Measurements from ENCODE around the gene EVA1A. TPM values are rescaled to one million over a fixed set of nuclear protein-coding genes. Genes with fewer than 3 reads are reported as not detected.

Gene EVA1A
- total RNA-seq, 2 experiments from 2014 or later: not detected

GRCh38 chr2:75517547-75518230, 43.0 kb downstream of the EVA1A start:
- intact Hi-C loops (cut with micrococcal nuclease; ENCODE audit: unreplicated experiment): no loop called here

GRCh38 chr2:75516378-75517360, 44.1 kb downstream of the EVA1A start:
- Histone ChIP-seq H3K27ac (ENCODE audit: low read depth, low read length, poor library complexity, severe bottlenecking) (no peak overlapping the region), H3K4me2 (ENCODE audit: low read length) (no peak overlapping the region), H3K4me1 (ENCODE audit: insufficient read depth, low read length, poor library complexity, severe bottlenecking) (no peaks in the 10 kb centered on the region), H3K9me3 (ENCODE audit: low read length) (peaks cover 10% of the 10 kb centered on the region), H3K4me3 (ENCODE audit: low read depth, low read length, poor library complexity, severe bottlenecking) (no peak overlapping the region), H2AFZ (ENCODE audit: low read length) (no peak overlapping the region), H3K9me2 (ENCODE audit: insufficient read depth, low read length) (no peaks in the 10 kb centered on the region), H3K36me3 (ENCODE audit: insufficient read depth, low read length) (no peaks in the 10 kb centered on the region), H4K20me1 (ENCODE audit: insufficient read depth, low read length) (no peaks in the 10 kb centered on the region), H3K79me2 (ENCODE audit: insufficient read depth, low read depth, low read length) (no peaks in the 10 kb centered on the region)
- BruUV-seq (replicated peaks): no TSS peak
- ChIA-PET CTCF (ENCODE audit: unreplicated experiment) (no interaction called here), POLR2A (interaction anchor here (0.7 kb wide), 1 partner anchor 22 kb away, joined by 3 read pairs; no protein-coding TSS in a partner anchor)
- TF ChIP-seq EZH2phosphoT487 (IDR thresholded peaks at IDR 0.05; ENCODE audit: borderline replicate concordance, low read depth, low read length): no peak
- no peak for TF ChIP-seq CTCF (conservative IDR thresholded peaks at IDR 0.05; ENCODE audit: low read length)
- intact Hi-C loops (cut with micrococcal nuclease; ENCODE audit: unreplicated experiment): no loop called here
- no peak for DNase-seq (ENCODE audit: low spot score)

More at GRCh38 chr2:75517547-75518230, 43.0 kb downstream of the EVA1A start:
- Histone ChIP-seq H3K36me3 (ENCODE audit: insufficient read depth, low read length) (no peaks in the 10 kb centered on the region), H2AFZ (ENCODE audit: low read length) (no peak overlapping the region), H3K4me3 (ENCODE audit: low read depth, low read length, poor library complexity, severe bottlenecking) (no peak overlapping the region), H3K27ac (ENCODE audit: low read depth, low read length, poor library complexity, severe bottlenecking) (no peak overlapping the region), H3K9me2 (ENCODE audit: insufficient read depth, low read length) (no peaks in the 10 kb centered on the region), H3K4me2 (ENCODE audit: low read length) (no peak overlapping the region), H4K20me1 (ENCODE audit: insufficient read depth, low read length) (no peaks in the 10 kb centered on the region), H3K9me3 (ENCODE audit: low read length) (peaks cover 3% of the 10 kb centered on the region), H3K79me2 (ENCODE audit: insufficient read depth, low read depth, low read length) (no peaks in the 10 kb centered on the region), H3K4me1 (ENCODE audit: insufficient read depth, low read length, poor library complexity, severe bottlenecking) (no peaks in the 10 kb centered on the region)
- DNase-seq (ENCODE audit: low spot score): no peak
- TF ChIP-seq CTCF (conservative IDR thresholded peaks at IDR 0.05; ENCODE audit: low read length) (no peak), EZH2phosphoT487 (IDR thresholded peaks at IDR 0.05; ENCODE audit: borderline replicate concordance, low read depth, low read length) (no peak)
- ChIA-PET CTCF (ENCODE audit: unreplicated experiment) (no interaction called here), POLR2A (interaction anchor here (1.2 kb wide), 1 partner anchor 12 kb away, joined by 3 read pairs; no protein-coding TSS in a partner anchor)
- BruUV-seq (replicated peaks): no TSS peak
